Activated CD8-positive, alpha-beta memory T cell treated with anti-CD3 and anti-CD28 coated beads for 1 hour (primary cell): ENCODE data around the gene MYO1B.

ENCODE experiments used
- DNase-seq, 2 donors: peaks; one replicate each; pipeline ENCODE4 v3.0.0-alpha.2; 2020; ENCODE audit warnings: low read depth in 1 of 2; ENCODE audit errors: extremely low read depth in 1 of 2

MYO1B gene

GRCh38 chr2:191355170-191355758, 110.1 kb downstream of the MYO1B start:
- DNase-seq: no peak

- no peak for DNase-seq
Measured at GRCh38 chr2:191357678-191358077, 112.5 kb downstream of the MYO1B start.

GRCh38 chr2:191358325-191359025, 113.3 kb downstream of the MYO1B start:
- no peak for DNase-seq

GRCh38 chr2:191359133-191359532, 113.9 kb downstream of the MYO1B start:
- DNase-seq: no peak

- DNase-seq: no peak
Measured at GRCh38 chr2:191360918-191361317, 115.7 kb downstream of the MYO1B start.

- no peak for DNase-seq
Measured at GRCh38 chr2:191362841-191363240, 117.6 kb downstream of the MYO1B start.

GRCh38 chr2:191363267-191363666, 118.1 kb downstream of the MYO1B start:
- no peak for DNase-seq

- DNase-seq: no peak
Measured at GRCh38 chr2:191365089-191365488, 119.9 kb downstream of the MYO1B start.

- DNase-seq: no peak
Measured at GRCh38 chr2:191366199-191366598, 121.0 kb downstream of the MYO1B start.

GRCh38 chr2:191369034-191369433, 123.8 kb downstream of the MYO1B start:
- no peak for DNase-seq

GRCh38 chr2:191374366-191374765, 129.2 kb downstream of the MYO1B start:
- no peak for DNase-seq

GRCh38 chr2:191374939-191375338, 129.7 kb downstream of the MYO1B start:
- DNase-seq: no peak

- DNase-seq: no peak
Measured at GRCh38 chr2:191376981-191377629, 131.9 kb downstream of the MYO1B start.

GRCh38 chr2:191379375-191379774, 134.2 kb downstream of the MYO1B start:
- DNase-seq: no peak

GRCh38 chr2:191382801-191383200, 137.6 kb downstream of the MYO1B start:
- no peak for DNase-seq

- no peak for DNase-seq
Measured at GRCh38 chr2:191383486-191383885, 138.3 kb downstream of the MYO1B start.

- no peak for DNase-seq
Measured at GRCh38 chr2:191384829-191385228, 139.6 kb downstream of the MYO1B start.

- DNase-seq: no peak
Measured at GRCh38 chr2:191385416-191386160, 140.4 kb downstream of the MYO1B start.

GRCh38 chr2:191386938-191387536, 141.8 kb downstream of the MYO1B start:
- DNase-seq: no peak

- no peak for DNase-seq
Measured at GRCh38 chr2:191389288-191389687, 144.1 kb downstream of the MYO1B start.

- no peak for DNase-seq
Measured at GRCh38 chr2:191391171-191391570, 146.0 kb downstream of the MYO1B start.
